HCT116 (cell line): ENCODE results near the gene TMEM117.
"Not testable (repeated sequence)": the region's sequence is repeated elsewhere in the genome, so short reads cannot be mapped to it uniquely, and the experiment has no call there.

Source experiments
- CEBPB ChIP-seq: IDR thresholded peaks from 2 replicates; pipeline ENCODE4 v1.6.1; 2012; ENCODE audit warnings: low read depth
- CTCF ChIP-seq, 3 experiments: fragments of 200-600 bp in 1 of 3; sonication (generic) in 1 of 3; IDR thresholded peaks in 2 of 3; conservative IDR thresholded peaks in 1 of 3; 2 replicates each; pipeline ENCODE4 v1.5.1; 2012 to 2017; ENCODE audit warnings: low read depth in 2 of 3, low read length in 2 of 3, antibody characterized with exemption in 1 of 3, borderline replicate concordance in 1 of 3, control low read depth in 1 of 3, mild to moderate bottlenecking in 1 of 3, mixed read lengths in 1 of 3, mixed run types in 1 of 3, moderate library complexity in 1 of 3; ENCODE audit not compliant: insufficient read depth in 1 of 3
- EZH2phosphoT487 ChIP-seq: fragments of 200-600 bp; IDR thresholded peaks from 2 replicates; pipeline ENCODE4 v1.6.1; 2018; ENCODE audit warnings: antibody characterized with exemption, borderline replicate concordance
- JUND ChIP-seq: IDR thresholded peaks from 2 replicates; pipeline ENCODE4 v1.6.1; 2012
- MAX ChIP-seq: IDR thresholded peaks from 2 replicates; pipeline ENCODE4 v1.6.1; 2012
- POLR2AphosphoS5 ChIP-seq: IDR thresholded peaks from 2 replicates; pipeline ENCODE4 v1.6.1; 2011; ENCODE audit warnings: mild to moderate bottlenecking, low read depth, low read length, moderate library complexity
- RAD21 ChIP-seq: IDR thresholded peaks from 2 replicates; pipeline ENCODE4 v1.6.1; 2012; ENCODE audit warnings: low read depth, mild to moderate bottlenecking
- SIN3A ChIP-seq: IDR thresholded peaks from 2 replicates; pipeline ENCODE4 v1.6.1; 2012; ENCODE audit warnings: low read depth

- not testable (repeated sequence) for TF ChIP-seq CTCF (IDR thresholded peaks at IDR 0.05 in 2 of 3, conservative IDR thresholded peaks at IDR 0.05 in 1 of 3; ENCODE audit: borderline replicate concordance in 1 of 3, insufficient read depth in 1 of 3, low read depth in 2 of 3, low read length in 2 of 3); EZH2phosphoT487; JUND; MAX; POLR2AphosphoS5; CEBPB; SIN3A; RAD21
Observed at GRCh38 chr12:43869765-43870164, 33.9 kb downstream of the TMEM117 start.
